Heart right ventricle (tissue), 16 donors: ENCODE results near the gene BEND7. TPM values are rescaled to one million over a fixed set of nuclear protein-coding genes. Genes with fewer than 3 reads are reported as not detected.

Experiments used
- ATAC-seq, 8 donors: fragments of 200-7000 bp; cut with Tn5 transposase; one replicate each; pipeline ENCODE4 v1.9.1; 2020; ENCODE audit warnings: mild to moderate bottlenecking in 8 of 8, moderate library complexity in 8 of 8, moderate number of reproducible peaks in 1 of 8
- DNase-seq, 2 donors: peaks; one replicate each; pipeline ENCODE4 v3.0.0-alpha.2; 2020
- H3K27ac ChIP-seq, 10 donors: fragments of 200-600 bp; sonication (generic) in 2 of 10; one replicate each; pipeline versions ENCODE4 v1.5.0 to v1.8.0; 2020 to 2022; ENCODE audit warnings: mild to moderate bottlenecking in 3 of 10
- H3K27me3 ChIP-seq, 7 donors: fragments of 200-600 bp; one replicate each; pipeline ENCODE4 v1.8.0; 2021 to 2022; ENCODE audit warnings: mild to moderate bottlenecking in 2 of 7
- H3K36me3 ChIP-seq, 9 donors: fragments of 200-600 bp; sonication (generic) in 1 of 9; one replicate each; pipeline versions ENCODE4 v1.5.0 to v1.8.0; 2020 to 2022; ENCODE audit warnings: mild to moderate bottlenecking in 2 of 9
- H3K4me1 ChIP-seq, 9 donors: fragments of 200-600 bp; sonication (generic) in 1 of 9; one replicate each; pipeline versions ENCODE4 v1.5.0 to v1.8.0; 2020 to 2022; ENCODE audit warnings: mild to moderate bottlenecking in 4 of 9
- H3K4me3 ChIP-seq, 10 donors: fragments of 200-600 bp; sonication (generic) in 2 of 10; one replicate each; pipeline versions ENCODE4 v1.5.0 to v1.8.0; 2020 to 2022; ENCODE audit warnings: mild to moderate bottlenecking in 7 of 10, moderate library complexity in 2 of 10
- H3K9me3 ChIP-seq, 11 donors: fragments of 200-600 bp in 10 of 11; sonication (generic) in 2 of 11; one replicate each; pipeline versions ENCODE4 v1.5.0 to v1.8.0; 2013 to 2022; ENCODE audit warnings: mild to moderate bottlenecking in 2 of 11, control low read depth in 1 of 11, moderate library complexity in 1 of 11
- WGBS, 2 donors: extraction: QIAGEN DNeasy Blood & Tissue Kit; methylation state at CpG; one replicate each; pipeline ENCODE4 v1.1.7; 2013; ENCODE audit warnings: inconsistent platforms in 1 of 2; 5-methylcytosine and 5-hydroxymethylcytosine counted together
- intact Hi-C, 10 donors: fragments of 100-400 bp; cut with DNase I; formaldehyde crosslinking; loops; one replicate each; pipeline versions ENCODE4 v1.11.1 to v1.14.2; 2022
- polyA plus RNA-seq, 2 donors: library from polyadenylated mRNA; stranded (reverse); fragments of 200-250 nt; gene quantifications; one replicate each; pipeline ENCODE4 v1.2.3, GENCODE V29; 2013
- total RNA-seq, 10 donors: library from RNA; stranded (reverse); fragmentation: NEBNext Ultra II Directional in 3 of 10; extraction: Animal tissue kit (Norgen Biotek cat#: 25700) in 3 of 10; gene quantifications; one replicate each; pipeline versions ENCODE4 v1.2.1 to v1.2.4, GENCODE V29; 2021 to 2023
- TF ChIP-seq, protein P1 (sequence below), 9 donors: fragments of 200-600 bp; sonication (generic) in 2 of 9; IDR thresholded peaks; one replicate each; pipeline versions ENCODE4 v1.5.0 to v1.8.0; 2021 to 2022; ENCODE audit warnings: antibody characterized with exemption in 9 of 9, mild to moderate bottlenecking in 5 of 9, moderate library complexity in 1 of 9
- donor health status: Arrhythmogenic right ventricular cardiomyopathy.
- donor health status: ischemic (EF 13 %, LVEDD 7.1; RV severe dilation, severe dysfunction).
- donor health status: healthy with polysubstance abuse.
- donor health status: DM: no; HTN: yes; CAD: no.
- donor health status: DM: no; HTN: no; CAD: no.
- donor health status: ischemic (EF 25% LVEDD 6.9; RV normal size, moderate dysfunction).
- donor health status: ischemic (EF 25% LVEDD 5.7; RV mildly dilated, moderate dysfunction).
- donor health status: healthy.
- donor health status: DM: yes; HTN: yes; CAD: no.
- donor health status: Ischemic cardiomyopathy.
- donor health status: ischemic (EF 35%, LVEDD 5.7; RV mildly dilated, moderate dysfunction).
- donor health status: nonischemic (EF 11% LVEDD 7.7; RV severe dilation, severe dysfunction).
- donor health status: DM: yes; HTN: yes; CAD: no.
- donor health status: PGD.
- donor health status: ischemic (EF 29% LVEDD 5.4; RV normal size, mild dysfunction).
- donor health status: nonischemic (EF 23%, LVEDD 6.1; RV moderate dilation, normal function).

BEND7 gene
- total and polyA plus RNA-seq, 12 donors: 6.4 to 21.0 (median 12.5) TPM

GRCh38 chr10:13491747-13492360 is 37.0 kb downstream of the BEND7 start:
- H3K4me1 ChIP-seq: no peaks in the 10 kb centered on the region
- peaks cover 0 to 72% (median 6%) of the 10 kb centered on the region in 9 donors for H3K36me3 ChIP-seq
- WGBS, 2 donors: 83 to 94% methylated on average over 9 of the region's 9 CpGs
- intact Hi-C loops: no loop called here
- no peak overlapping the region for H3K27ac ChIP-seq
- ATAC-seq (no peak), DNase-seq (no peak)
- no peak overlapping the region for H3K4me3 ChIP-seq
- no peaks in the 10 kb centered on the region for H3K9me3 ChIP-seq
- TF ChIP-seq, protein P1, sequence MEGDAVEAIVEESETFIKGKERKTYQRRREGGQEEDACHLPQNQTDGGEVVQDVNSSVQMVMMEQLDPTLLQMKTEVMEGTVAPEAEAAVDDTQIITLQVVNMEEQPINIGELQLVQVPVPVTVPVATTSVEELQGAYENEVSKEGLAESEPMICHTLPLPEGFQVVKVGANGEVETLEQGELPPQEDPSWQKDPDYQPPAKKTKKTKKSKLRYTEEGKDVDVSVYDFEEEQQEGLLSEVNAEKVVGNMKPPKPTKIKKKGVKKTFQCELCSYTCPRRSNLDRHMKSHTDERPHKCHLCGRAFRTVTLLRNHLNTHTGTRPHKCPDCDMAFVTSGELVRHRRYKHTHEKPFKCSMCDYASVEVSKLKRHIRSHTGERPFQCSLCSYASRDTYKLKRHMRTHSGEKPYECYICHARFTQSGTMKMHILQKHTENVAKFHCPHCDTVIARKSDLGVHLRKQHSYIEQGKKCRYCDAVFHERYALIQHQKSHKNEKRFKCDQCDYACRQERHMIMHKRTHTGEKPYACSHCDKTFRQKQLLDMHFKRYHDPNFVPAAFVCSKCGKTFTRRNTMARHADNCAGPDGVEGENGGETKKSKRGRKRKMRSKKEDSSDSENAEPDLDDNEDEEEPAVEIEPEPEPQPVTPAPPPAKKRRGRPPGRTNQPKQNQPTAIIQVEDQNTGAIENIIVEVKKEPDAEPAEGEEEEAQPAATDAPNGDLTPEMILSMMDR (IDR thresholded peaks at IDR 0.05): no peak
- H3K27me3 ChIP-seq: no peaks in the 10 kb centered on the region

DNA sequence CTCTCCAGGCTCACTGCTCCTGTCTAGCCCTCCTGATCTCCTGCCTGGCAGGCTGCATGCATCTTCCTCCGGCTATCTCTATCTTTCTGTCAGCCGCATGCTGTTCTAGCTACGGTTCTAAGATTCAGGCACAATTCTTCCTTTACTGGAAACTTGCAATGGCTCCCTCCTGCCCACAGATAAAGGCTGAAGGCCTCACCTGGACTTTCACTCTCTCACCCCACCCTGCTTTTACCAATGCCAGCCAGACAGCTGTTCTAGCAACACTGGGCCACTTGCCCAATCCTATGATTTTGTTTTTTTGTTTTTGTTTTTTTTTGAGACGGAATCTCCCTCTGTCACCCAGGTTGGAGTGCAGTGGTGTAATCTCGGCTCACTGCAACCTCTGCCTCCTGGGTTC is 38.3 kb downstream of the BEND7 start:
- Histone ChIP-seq H3K9me3 (no peaks in the 10 kb centered on the region), H3K27me3 (no peaks in the 10 kb centered on the region), H3K4me3 (no peak overlapping the region), H3K4me1 (no peaks in the 10 kb centered on the region), H3K27ac (no peak overlapping the region), H3K36me3 (peaks cover 0 to 71% (median 6%) of the 10 kb centered on the region in 9 donors)
- TF ChIP-seq, protein P1 (IDR thresholded peaks at IDR 0.05): no peak
- ATAC-seq (no peak), DNase-seq (no peak)
- intact Hi-C loops: no loop called here
- 90 to 95% methylated on average over 5 of the region's 5 CpGs for WGBS, 2 donors

DNA sequence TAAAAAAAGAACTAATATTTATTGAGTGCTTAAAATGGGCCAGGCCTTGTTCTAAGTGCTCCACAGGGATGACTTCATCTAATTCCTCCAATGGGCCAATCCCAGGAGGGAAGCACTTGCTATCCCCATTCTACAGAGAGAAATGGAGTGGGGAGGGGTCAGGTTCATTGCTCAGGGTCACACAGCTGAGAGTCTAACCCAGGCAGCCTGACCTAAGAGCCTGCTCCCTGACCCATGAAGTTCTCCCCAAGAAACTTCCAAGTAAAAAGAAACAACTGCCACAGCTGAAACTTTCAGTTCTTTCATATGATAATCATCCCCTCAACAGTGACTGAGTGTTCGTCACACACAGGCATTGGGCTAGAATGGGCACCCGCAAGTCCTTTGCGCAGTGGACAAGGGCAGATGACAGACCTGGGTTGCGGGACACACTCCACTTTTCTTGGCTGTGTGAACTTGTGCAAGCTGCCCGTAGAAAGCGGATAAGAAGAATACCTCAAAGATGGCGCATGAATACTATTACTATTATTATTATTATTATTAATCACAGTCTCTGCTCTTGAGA is 39.7 kb downstream of the BEND7 start:
- TF ChIP-seq, protein P1 (IDR thresholded peaks at IDR 0.05): no peak
- Histone ChIP-seq H3K9me3 (no peaks in the 10 kb centered on the region), H3K27me3 (no peaks in the 10 kb centered on the region), H3K27ac (no peak overlapping the region), H3K4me3 (no peak overlapping the region), H3K4me1 (no peaks in the 10 kb centered on the region), H3K36me3 (peaks cover 0 to 69% (median 6%) of the 10 kb centered on the region in 9 donors)
- intact Hi-C loops: no loop called here
- 96 to 97% methylated on average over 7 of the region's 7 CpGs for WGBS, 2 donors
- ATAC-seq (no peak), DNase-seq (no peak)

GRCh38 chr10:13485623-13486022 is 43.2 kb downstream of the BEND7 start:
- intact Hi-C loops: no loop called here
- 99 to 100% methylated on average over 1 of the region's 1 CpG for WGBS, 2 donors
- H3K27ac ChIP-seq: no peak overlapping the region
- no peak overlapping the region for H3K4me3 ChIP-seq
- H3K36me3 ChIP-seq: peaks cover 0 to 75% (median 5%) of the 10 kb centered on the region in 9 donors
- no peak for ATAC-seq
- H3K4me1 ChIP-seq: no peaks in the 10 kb centered on the region
- no peaks in the 10 kb centered on the region for H3K27me3 ChIP-seq
- TF ChIP-seq, protein P1 (IDR thresholded peaks at IDR 0.05): peak in 7 of 9 donors; percentile 16 to 35 (median 23)
- H3K9me3 ChIP-seq: no peaks in the 10 kb centered on the region
- no peak for DNase-seq
